GM18951 (cell line): ENCODE results near the gene CSHL1.

ENCODE experiments used
- POLR2A ChIP-seq: IDR thresholded peaks from 4 replicates; pipeline ENCODE4 v1.6.1; 2011; ENCODE audit warnings: mild to moderate bottlenecking; ENCODE audit not compliant: insufficient read length, insufficient read depth; ENCODE audit errors: extremely low read depth
- in situ Hi-C: fragments of 300-500 bp; cut with MboI; formaldehyde crosslinking; loops from one replicate; pipeline ENCODE4 v1.12.0; 2022; ENCODE audit warnings: low sequenced_read_pairs, mixed read lengths, inconsistent platforms; ENCODE audit not compliant: unreplicated experiment

Gene CSHL1

DNA sequence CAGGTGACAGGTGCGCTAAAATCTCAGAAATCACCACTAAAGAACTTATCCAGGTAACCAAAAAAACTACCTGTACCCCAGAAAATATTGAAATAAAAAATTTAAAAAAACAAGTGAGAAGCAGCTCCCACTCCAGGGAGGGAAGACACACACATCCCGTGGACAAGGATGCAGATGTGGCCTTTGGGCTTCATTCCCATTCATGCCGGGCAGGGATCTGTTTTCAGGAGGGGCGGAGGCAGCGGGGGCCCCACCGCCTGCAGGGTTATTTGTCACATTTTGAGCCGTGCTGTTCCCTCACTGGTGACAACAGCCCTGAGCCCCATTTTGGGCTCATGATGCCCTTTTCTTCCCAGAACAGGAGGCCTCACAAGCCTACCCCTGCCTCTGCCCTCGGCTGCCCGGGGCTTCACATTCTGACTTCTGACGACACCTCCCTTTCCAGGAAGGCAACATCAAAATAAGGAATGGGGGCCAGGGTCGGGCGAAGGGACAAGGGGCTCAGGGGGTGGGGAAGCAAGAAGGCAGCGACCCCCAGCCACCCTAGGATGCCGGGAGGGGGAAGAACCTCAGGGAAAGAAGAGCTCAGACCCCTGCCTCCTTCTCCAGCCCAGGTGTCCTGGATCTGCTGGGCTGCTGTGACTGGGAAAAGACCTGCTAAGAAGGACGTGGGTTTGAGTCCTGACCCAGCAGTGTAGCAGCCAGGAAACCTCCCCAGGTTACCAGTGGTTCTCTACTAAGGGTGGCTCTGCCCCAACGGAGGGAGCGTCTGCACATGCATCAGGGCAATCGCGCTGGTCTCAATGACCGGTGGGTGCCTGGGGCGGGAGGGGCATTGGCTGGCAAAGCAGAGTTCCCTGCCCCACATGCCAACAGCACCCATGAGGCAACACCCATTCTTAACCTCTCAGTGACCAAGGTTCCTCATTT lies 23.4 kb upstream of the CSHL1 start:
- TF ChIP-seq POLR2A: no peak
- in situ Hi-C loops: no loop called here

DNA sequence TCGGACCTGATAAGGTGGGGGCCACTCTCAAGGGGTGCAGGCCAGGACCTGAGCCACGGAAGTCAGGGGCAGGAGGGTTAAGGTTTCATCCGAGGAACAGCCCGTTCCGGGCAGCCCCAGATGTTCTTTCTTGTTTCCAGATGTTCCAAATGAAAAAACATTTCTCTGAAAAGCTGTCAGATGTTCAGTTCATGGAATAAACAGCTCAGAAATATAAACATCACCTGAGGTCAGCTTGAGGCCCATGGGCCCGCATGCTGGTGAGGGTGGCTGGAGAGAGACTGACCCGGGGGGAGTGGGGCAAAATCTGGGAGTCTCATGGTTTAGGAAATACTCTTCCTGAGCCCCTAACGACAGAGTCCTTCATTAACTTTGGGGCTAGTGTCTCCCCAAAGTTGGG lies 22.5 kb upstream of the CSHL1 start:
- in situ Hi-C loops: no loop called here
- TF ChIP-seq POLR2A: no peak

GRCh38 chr17:63932721-63933120 lies 21.7 kb upstream of the CSHL1 start:
- in situ Hi-C loops: no loop called here
- no peak for TF ChIP-seq POLR2A

DNA sequence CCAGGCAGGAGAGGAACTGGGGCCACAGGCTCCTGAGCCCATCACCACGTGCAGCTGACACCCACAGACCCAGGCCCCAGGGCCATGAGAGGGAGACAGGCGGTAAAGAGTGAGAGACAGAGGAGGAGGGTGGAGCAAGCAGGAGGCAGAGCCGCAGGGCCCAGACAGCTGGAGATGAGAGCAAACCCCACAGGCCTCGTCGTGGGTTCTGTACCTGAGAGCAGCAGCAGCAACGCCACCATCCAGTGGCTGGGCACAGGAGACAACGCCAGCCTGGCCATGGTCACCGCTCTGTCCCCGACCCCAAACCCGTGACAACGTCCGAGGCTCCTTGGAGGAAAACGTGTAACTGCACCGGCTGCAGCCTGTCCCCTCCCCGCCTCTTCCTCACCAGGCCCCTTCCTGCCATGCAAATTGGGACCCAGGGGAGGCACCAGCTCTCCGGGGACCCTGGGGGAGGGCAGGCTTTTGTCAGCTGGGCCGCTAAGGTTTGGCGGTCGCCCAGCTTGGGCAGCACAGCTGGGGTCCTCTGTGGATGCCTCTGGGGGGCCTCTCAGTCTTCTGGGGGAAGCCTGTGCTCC lies 21.0 kb upstream of the CSHL1 start, which contains the start of gene CD79B:
Gene CD79B, minus strand, starts transcription at position 351 of the 581 bp plus-strand sequence. Its CDS starts 70 bp downstream, at position 281.
- TF ChIP-seq POLR2A: peak; percentile 97
- in situ Hi-C loops: no loop called here

GRCh38 chr17:63930951-63931575 lies 20.0 kb upstream of the CSHL1 start:
- in situ Hi-C loops: no loop called here
- peak; percentile 46 for TF ChIP-seq POLR2A

DNA sequence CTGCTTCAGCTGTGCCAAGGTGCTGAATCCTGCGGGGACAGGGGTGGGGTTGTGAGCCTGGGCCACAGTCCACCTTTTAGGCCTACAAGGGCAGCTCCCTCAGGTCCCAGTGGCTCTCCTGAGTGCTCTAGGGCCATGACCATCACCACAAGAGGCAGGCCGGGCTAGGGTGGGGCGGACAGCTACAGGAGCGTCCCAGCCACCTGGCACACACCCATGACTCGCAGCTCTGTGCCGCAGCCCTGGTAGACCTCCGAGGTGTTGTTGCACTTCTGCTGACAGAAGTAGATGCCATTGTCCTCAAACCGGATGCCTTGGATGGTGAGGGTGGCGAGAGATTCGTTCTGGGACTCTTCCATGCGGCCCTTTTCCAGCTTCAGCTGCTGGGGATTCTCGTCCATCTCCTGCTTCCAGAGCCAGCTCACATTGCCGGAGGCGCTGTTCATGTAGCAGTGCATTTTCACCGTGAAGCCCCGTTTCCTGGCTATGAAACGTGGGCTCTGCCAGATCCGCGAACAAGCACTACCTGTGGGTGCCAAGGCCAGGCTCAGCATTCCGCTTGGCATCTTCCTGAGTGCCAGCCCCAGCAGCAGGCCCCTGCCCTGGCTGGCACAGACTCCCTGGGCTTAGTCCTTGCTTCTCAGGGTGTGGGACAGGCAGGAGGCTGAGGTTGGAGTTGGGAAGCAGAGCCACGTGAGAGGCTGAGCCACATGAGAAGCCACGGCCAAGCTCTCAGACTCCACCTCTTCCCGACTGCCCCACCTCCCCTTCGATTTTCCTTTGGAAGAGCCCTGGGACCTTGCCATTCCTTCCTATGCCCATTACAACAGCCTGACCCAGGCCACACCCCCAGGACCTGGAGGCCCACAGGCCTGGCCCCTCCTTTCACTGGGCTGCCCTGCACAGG lies 19.1 kb upstream of the CSHL1 start:
- no peak for TF ChIP-seq POLR2A
- in situ Hi-C loops: no loop called here

DNA sequence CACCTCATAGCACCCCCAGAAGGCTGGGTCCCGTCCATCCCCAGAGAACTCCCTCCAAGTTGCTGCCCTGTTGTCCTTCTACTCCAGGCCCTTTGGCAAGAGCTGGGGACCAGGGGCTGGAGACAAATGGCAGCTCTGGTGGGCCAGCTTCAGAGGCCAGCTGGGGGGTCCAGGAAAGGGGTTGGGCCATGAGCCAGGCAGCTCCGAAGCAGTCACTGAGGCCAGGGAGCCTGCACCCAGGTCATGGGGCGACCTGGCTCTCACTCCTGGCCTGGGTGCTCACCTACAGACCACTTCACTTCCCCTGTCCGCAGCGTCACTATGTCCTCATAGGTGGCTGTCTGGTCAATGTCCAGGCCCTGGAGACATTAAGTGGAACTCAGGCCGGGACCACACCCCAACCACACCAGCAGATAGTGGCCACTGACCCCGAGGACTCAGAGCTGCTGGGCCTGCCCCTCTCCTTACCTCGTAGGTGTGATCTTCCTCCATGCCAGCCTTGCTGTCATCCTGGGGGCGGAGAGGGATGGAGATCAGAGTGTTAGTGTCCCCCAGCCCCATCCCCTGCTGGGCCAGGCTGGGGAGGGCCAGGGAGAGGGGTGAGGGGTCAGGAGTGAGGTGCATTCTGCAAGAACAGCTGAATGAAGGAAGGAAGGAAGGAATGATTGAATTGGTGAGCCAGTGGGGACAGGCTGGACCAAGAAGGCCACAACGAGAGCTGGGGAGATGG lies 18.1 kb upstream of the CSHL1 start:
- in situ Hi-C loops: no loop called here

GRCh38 chr17:63928172-63928666 lies 17.2 kb upstream of the CSHL1 start:
- in situ Hi-C loops: no loop called here
- TF ChIP-seq POLR2A: no peak

More for the DNA sequence above, 18.1 kb upstream of the CSHL1 start:
- TF ChIP-seq POLR2A: no peak

GRCh38 chr17:63927464-63928171 lies 16.6 kb upstream of the CSHL1 start:
- TF ChIP-seq POLR2A: peak; percentile 30
- in situ Hi-C loops: no loop called here

DNA sequence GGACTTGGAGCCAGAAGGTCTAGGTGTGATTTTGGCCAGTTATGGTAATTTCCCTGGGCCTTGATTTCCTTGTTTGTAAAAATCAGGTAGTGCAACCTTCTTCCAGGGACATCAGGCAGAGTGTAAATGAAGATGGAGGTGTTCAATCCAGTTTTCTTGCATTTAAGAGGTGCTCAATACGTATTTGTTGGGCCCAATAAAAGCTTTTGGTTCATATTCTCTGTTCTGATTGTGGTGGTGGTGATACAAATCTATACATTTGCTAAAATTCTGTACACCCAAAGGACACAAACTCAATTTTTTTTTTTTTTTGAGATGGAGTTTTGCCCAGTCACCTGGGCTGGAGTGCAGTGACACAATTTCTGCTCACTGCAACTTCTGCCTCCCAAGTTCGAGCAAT lies 15.1 kb upstream of the CSHL1 start:
- TF ChIP-seq POLR2A: no peak
- in situ Hi-C loops: no loop called here

GRCh38 chr17:63925615-63926014 lies 14.6 kb upstream of the CSHL1 start:
- in situ Hi-C loops: no loop called here
- TF ChIP-seq POLR2A: no peak

DNA sequence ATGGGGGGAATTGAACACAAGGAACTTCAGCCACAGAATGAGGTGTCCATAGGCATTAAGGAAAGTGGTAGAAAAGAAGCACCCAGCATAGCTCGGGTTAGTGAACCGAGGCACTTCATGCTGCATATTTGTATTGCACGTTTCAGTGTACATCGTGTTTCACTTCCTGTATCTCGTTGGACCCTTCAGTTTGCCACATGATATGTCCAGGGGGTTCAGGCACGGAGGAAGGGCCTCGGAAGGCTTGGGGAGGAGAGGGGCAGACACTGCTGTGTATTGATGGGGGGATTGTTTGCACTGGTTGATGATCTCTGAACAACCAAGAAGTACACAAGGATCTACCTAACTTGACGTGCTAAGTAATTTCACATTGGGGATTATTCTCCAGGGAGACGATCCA lies 11.3 kb upstream of the CSHL1 start:
- in situ Hi-C loops: loop anchor here (25.0 kb wide), 1 partner anchor 365 kb away; no protein-coding TSS in a partner anchor

GRCh38 chr17:63920779-63921178 lies 9.7 kb upstream of the CSHL1 start:
- in situ Hi-C loops: loop anchor here (25.0 kb wide), 1 partner anchor 367 kb away; no protein-coding TSS in a partner anchor

- in situ Hi-C loops: loop anchor here (25.0 kb wide), 1 partner anchor 367 kb away; no protein-coding TSS in a partner anchor
Observed at GRCh38 chr17:63920050-63920449, 9.0 kb upstream of the CSHL1 start.
